GM21737 (cell line): ENCODE measurements around the gene TUT7.
"Not testable (repeated sequence)": the region's sequence is repeated elsewhere in the genome, so short reads cannot be mapped to it uniquely, and the experiment has no call there.

Source experiments
- ATAC-seq: cut with Tn5 transposase; IDR thresholded peaks from one replicate; pipeline ENCODE4 v1.9.1; 2021; ENCODE audit warnings: mild to moderate bottlenecking, moderate library complexity; ENCODE audit not compliant: unreplicated experiment

The TUT7 gene

DNA sequence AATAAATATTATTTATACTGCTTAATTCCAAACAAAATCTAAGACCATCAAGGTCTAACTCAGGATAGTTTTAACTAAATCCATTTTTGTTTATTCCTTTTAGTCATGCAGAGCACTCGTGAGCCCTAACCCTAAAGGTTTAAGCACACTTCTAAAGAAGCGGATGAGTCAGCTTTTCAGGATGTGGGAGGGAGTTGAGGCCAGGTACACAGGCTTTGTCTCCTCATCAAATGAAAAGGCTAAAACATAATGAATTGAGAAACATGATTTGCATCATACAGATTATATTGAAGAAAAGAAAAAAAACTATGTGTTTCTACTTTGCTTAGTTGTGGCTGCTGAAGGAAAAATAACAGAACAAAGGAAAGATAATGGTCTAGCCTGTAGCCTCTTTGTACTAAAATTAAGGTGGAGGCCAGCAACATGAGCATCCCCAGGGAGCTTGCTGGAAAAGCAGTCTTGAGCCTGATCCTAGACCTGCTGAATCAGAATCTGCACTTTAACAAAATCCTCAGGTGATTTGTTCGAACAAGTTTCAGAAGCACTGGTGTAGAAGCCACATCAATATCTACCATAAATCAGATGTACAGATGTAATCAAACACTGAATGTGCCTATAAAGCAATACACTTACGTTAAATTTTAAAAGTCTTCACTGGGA lies 50.8 kb downstream of the TUT7 start:
- ATAC-seq = no peak

- no peak for ATAC-seq
Observed at GRCh38 chr9:86301686-86302085, 52.5 kb downstream of the TUT7 start.

DNA sequence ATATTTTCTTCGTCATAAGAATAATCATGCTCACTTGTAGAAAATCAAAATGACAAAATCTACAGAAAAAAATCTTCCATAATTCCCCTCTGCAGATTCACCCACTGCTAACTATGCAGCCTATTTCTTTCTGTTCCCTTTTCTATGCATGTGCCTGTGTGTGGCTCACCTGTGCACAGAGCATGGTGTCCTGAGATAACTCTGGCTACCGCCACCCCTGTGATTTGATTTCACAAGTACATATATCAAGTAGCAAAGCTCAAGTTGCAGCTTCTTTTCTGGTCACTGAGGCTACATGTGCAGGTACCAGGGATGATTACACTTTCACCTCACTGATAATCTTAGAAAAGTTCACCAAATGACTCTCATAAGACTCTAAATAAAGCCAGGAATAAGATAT lies 53.5 kb downstream of the TUT7 start:
- ATAC-seq = no peak

GRCh38 chr9:86298873-86299272 lies 55.3 kb downstream of the TUT7 start:
- ATAC-seq = no peak

- ATAC-seq = not testable (repeated sequence)
Observed at GRCh38 chr9:86290341-86290740, 63.9 kb downstream of the TUT7 start.

- ATAC-seq = no peak
Observed at GRCh38 chr9:86288499-86289198, 65.6 kb downstream of the TUT7 start.

DNA sequence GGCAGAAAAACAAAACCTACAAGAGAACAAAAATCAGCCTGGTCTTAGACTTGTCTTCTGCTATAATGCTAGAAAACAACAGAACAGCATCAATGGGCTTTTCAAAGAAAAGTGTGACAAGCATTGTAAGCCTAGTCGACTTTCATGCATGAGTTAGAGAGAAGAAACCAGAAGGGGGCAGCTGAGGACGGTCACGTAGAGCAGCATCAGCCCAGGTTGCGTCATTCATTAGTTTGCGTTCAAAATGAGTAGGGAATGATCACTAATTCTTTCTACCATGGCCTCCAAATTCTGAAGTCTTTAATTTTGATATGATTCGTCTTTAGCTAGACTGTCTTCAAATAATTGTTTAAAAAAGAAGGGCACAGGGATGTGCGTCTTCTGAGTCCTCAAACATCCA lies 67.2 kb downstream of the TUT7 start:
- no peak for ATAC-seq

DNA sequence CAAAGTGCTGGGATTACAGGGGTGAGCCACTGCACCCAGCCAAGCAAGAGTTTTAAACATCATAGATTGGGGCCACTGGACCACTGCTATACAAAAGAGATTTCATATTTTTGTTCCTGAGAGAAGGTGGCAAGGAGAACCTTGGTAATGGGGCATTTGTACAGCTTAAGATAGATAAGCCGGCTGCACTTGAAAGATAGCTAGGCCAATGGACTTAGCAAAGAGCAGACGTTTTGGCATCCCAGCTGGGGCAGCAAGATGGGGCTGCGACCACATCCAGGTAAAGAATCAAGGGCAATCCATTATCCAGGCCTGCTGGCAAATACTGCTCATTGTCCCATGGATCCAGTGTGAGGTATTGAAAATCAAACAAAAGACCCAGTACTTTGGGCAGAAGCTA lies 67.9 kb downstream of the TUT7 start:
- ATAC-seq = no peak

DNA sequence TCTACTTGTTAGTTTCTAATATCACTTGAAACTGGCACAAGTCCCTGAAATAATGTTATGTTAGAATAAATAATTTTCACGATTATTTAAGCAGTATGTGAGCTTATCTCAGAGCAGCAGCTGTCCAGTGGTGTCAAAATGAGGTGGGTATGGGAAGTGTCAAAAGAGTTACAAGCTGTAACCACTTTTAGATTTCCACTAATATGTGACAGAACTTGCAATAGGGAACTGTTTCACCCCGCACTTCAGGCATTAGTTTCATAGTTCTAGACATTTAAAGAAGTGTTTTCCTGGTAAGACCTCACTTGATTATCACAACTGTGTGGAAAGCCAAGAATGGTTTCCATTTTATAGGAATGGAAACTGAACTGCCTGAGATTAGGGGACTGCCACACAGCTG lies 68.9 kb downstream of the TUT7 start:
- no peak for ATAC-seq

GRCh38 chr9:86282979-86283535 lies 71.2 kb downstream of the TUT7 start:
- ATAC-seq = peak; percentile 13

DNA sequence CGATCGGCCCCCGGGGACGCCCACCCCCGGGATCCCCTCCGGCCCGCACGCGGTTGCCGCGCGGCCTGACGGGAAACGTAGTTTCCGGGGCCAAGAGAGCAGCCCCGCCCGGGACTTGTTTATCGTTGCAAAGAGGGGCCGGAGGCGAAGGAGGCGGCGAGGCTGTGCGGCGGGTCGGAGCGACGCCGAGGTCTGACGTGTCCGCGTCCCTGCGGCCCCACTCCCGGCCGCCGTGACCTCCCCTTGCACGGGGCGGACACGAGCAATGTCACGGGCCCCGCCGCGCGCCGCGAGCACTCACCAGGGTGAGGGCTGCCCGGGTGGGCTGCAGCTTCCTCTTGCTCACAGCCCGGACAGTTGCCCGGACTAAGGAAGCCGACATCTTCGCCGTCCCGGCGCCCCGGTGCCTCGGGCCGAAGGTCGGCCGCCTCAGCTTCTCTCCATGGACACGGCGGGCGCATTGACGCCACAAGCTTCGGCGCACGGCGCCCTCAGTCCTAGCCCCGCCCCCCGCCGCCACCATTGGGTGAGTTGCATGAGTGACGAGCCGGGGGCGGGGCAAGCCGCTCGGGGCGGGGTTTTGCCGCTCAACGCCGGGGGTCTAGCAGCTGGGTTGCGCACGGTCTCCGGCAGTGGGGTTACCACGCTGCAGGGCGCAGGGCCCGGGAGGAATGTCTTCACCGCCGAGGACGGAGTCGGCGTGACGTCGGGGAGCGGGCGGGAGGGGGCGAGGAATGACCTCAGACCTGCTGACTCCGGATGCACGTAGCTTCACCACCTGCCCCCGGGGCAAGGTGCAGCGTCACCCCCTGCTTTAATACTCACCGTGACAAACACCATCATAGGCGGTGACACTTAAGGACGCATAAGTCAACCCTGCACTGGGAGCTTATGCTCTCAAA lies 71.9 kb downstream of the TUT7 start, which contains the start of gene ISCA1:
TSS of gene ISCA1 (minus strand) at position 462 of the 902 bp plus-strand sequence. CDS start at position 382, 80 bp downstream.
- ATAC-seq = peak; percentile 77

DNA sequence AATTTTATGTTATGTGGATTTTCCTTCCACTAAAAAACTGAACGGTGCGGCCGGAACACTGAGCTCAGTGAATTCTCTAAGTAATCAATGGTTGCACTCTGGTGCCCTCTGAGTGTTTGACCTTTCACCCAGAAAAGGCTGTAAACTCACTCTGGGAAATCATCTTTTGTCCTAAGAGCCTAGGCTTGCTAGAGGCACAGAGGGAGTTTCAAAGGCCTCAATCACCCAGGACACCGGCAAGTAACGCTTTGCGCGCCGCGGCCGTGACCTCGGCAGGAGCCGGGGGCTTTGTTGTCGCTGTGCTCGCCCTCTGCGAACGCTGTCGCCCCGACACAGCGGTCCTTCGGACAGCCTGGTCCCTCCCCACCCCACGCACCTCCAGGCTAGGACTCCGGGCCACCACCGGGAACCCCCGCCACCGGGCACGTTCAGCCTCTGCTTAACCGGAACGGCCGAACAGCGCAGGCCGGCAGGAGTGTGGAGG lies 72.6 kb downstream of the TUT7 start:
- ATAC-seq = no peak

DNA sequence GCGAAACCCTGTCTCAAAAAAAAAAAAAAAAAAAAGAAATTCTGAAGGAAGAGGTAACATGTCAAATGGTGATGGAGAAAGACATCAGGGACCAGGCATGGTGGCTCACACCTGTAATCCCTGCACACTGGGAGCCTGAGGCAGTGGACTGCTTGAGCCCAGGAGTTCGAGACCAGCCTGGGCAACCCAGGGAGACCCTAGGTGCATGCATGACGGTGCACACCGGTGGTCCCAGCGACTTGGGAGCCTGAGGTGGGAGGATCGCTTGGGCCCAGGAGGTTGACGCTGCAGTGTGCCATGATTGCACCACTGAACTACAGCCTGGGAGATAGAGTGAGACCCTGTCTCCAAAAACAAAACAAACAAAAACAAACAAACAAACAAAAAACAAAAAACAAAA lies 73.6 kb downstream of the TUT7 start:
- ATAC-seq = no peak

GRCh38 chr9:86279839-86280238 lies 74.4 kb downstream of the TUT7 start:
- no peak for ATAC-seq

DNA sequence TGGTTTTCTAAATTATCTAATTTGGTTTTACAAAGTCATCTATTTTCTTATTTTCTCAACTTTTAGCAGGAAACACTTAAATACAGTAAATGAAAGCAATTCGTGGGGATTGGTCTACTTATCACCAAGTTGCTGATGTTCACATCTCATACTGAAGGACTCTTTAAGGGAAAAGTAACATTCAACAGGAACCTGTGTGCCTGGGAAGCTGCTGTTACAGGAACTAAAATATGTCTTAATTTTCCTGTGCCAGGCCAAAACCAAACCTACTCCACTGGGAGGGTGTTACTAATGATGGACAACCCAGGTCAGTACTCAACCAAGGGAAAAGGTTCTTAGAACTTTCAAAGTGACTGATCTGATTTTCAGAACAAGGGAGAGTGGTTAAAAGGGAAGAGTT lies 77.1 kb downstream of the TUT7 start:
- no peak for ATAC-seq

GRCh38 chr9:86275962-86276361 lies 78.2 kb downstream of the TUT7 start:
- ATAC-seq = no peak

- ATAC-seq = no peak
Observed at GRCh38 chr9:86274821-86275643, 79.2 kb downstream of the TUT7 start.

DNA sequence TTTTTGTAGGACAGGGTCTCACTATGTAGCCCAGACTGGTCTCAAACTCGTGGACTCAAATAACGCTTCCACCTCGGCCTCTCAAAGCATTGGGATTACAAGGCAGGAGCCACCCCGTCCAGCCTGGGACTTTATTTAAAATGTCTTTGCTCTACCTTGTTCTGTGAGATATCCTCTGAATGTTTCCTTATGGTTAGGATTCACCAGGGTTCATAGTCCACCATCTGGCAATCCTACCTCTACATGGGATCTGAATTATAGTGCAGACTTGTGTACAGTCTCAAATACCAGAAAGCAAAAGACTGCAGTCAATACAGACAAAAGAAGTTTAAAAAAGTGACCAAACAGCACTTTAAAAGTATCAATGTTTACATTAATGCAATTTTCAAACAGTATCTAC lies 82.0 kb downstream of the TUT7 start:
- no peak for ATAC-seq

GRCh38 chr9:86263876-86264275 lies 90.3 kb downstream of the TUT7 start:
- ATAC-seq = no peak

DNA sequence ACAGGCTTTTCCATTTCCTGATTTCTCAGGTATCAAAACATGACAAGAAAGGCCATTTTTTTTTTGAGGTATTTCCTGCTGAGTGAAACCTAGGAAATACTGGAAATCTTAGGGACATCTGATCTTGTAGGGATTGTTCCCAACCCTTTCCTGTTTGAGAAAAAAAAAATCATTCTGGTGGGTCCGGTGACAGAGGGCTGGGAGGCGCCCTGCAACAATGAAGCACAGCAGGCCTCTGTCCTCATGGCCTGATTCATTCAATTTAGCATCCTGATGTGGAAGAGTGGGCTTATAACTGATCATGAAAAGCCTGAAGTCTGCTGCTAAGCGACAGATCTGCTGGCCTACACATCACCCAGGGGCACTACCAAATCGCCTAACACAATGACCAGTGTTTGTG lies 91.7 kb downstream of the TUT7 start:
- no peak for ATAC-seq
